RWPE2 (cell line): ENCODE measurements around the gene CST3.

Experiments
- ATAC-seq: fragments of 200-7000 bp; cut with Tn5 transposase; 3 replicates; pipeline ENCODE4 v1.9.1; 2021; ENCODE audit warnings: low read depth
- DNase-seq: peaks from one replicate; pipeline ENCODE4 v3.0.0-alpha.2; 2020; ENCODE audit warnings: low spot score
- H3K27ac ChIP-seq: fragments of 450-650 bp; 2 replicates; pipeline ENCODE4 v1.5.1; 2017; ENCODE audit warnings: mild to moderate bottlenecking; ENCODE audit not compliant: poor library complexity, severe bottlenecking
- H3K27me3 ChIP-seq: fragments of 250-450 bp; sonication (Bioruptor Pico); 2 replicates; pipeline ENCODE4 v1.5.1; 2021; ENCODE audit warnings: mild to moderate bottlenecking, moderate library complexity; ENCODE audit not compliant: insufficient read depth, poor library complexity, severe bottlenecking
- H3K36me3 ChIP-seq: fragments of 250-450 bp; sonication (Bioruptor Pico); 2 replicates; pipeline ENCODE4 v1.5.1; 2020; ENCODE audit warnings: low read depth, mild to moderate bottlenecking, moderate library complexity
- H3K4me1 ChIP-seq: fragments of 250-450 bp; sonication (Bioruptor Pico); 2 replicates; pipeline ENCODE4 v1.5.1; 2021; ENCODE audit warnings: mild to moderate bottlenecking, moderate library complexity; ENCODE audit not compliant: insufficient read depth, poor library complexity, severe bottlenecking
- H3K4me3 ChIP-seq: fragments of 250-450 bp; sonication (Bioruptor Pico); 2 replicates; pipeline ENCODE4 v1.5.1; 2021; ENCODE audit warnings: mild to moderate bottlenecking, moderate library complexity; ENCODE audit not compliant: severe bottlenecking
- H3K9me3 ChIP-seq: fragments of 250-450 bp; sonication (Bioruptor Pico); 2 replicates; pipeline ENCODE4 v1.5.1; 2021; ENCODE audit warnings: mild to moderate bottlenecking, moderate library complexity; ENCODE audit not compliant: severe bottlenecking
- CTCF ChIP-seq: fragments of 450-650 bp; IDR thresholded peaks from one replicate; pipeline ENCODE4 v1.5.1; 2017; ENCODE audit warnings: mild to moderate bottlenecking, moderate library complexity; ENCODE audit not compliant: poor library complexity, severe bottlenecking

Gene CST3

GRCh38 chr20:23640671-23641667 is 3.2 kb upstream of the CST3 start:
- H3K27ac ChIP-seq: no peak overlapping the region
- no peaks in the 10 kb centered on the region for H3K36me3 ChIP-seq
- no peak overlapping the region for H3K4me3 ChIP-seq
- DNase-seq (no peak), ATAC-seq (no peak)
- no peaks in the 10 kb centered on the region for H3K27me3 ChIP-seq
- H3K4me1 ChIP-seq: peaks cover 13% of the 10 kb centered on the region
- no peaks in the 10 kb centered on the region for H3K9me3 ChIP-seq
- TF ChIP-seq CTCF: no peak

GRCh38 chr20:23640018-23640601 is 2.4 kb upstream of the CST3 start:
- ATAC-seq (no peak), DNase-seq (no peak)
- Histone ChIP-seq H3K27me3 (no peaks in the 10 kb centered on the region), H3K9me3 (no peaks in the 10 kb centered on the region), H3K4me3 (no peak overlapping the region), H3K4me1 (peaks cover 21% of the 10 kb centered on the region), H3K27ac (no peak overlapping the region), H3K36me3 (peaks cover 4% of the 10 kb centered on the region; the same call in 1 of the 2 replicates)
- TF ChIP-seq CTCF: no peak

GRCh38 chr20:23639490-23639958 is 1.8 kb upstream of the CST3 start:
- Histone ChIP-seq H3K4me3 (no peak overlapping the region), H3K36me3 (peaks cover 10% of the 10 kb centered on the region), H3K9me3 (no peaks in the 10 kb centered on the region), H3K27me3 (no peaks in the 10 kb centered on the region), H3K4me1 (peaks cover 23% of the 10 kb centered on the region), H3K27ac (peak overlapping the region; percentile 74)
- no peak for ATAC-seq
- DNase-seq: no peak
- no peak for TF ChIP-seq CTCF

DNA sequence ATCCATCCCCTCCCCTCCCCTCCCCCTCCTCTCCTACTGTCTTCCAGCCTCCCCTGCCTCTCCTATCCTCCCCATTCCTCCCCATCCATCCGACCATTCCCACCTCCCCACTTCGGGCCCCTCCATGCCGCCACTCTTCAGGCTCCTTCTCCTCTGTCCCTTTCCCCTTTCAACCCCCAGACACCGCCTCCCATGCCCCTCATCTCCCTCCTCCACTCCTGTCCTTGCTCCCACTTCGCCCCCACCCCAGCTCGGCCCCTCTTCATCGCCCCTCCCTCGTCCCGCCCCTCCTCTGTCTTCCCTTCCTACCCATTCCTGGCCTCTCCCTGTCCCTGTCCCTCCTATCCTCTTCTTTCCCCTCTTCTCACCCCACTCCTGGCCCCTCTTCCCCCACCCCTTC is 554 bp upstream of the CST3 start:
- peaks cover 23% of the 10 kb centered on the region for H3K4me1 ChIP-seq
- no peaks in the 10 kb centered on the region for H3K27me3 ChIP-seq
- H3K27ac ChIP-seq: peak overlapping the region; percentile 74
- TF ChIP-seq CTCF: no peak
- no peaks in the 10 kb centered on the region for H3K9me3 ChIP-seq
- peaks cover 11% of the 10 kb centered on the region for H3K36me3 ChIP-seq
- H3K4me3 ChIP-seq: no peak overlapping the region
- ATAC-seq (no peak), DNase-seq (no peak)
